Fibroblast of pulmonary artery (primary cell): ENCODE results near the gene DNM2.
"Not testable (repeated sequence)": the region's sequence is repeated elsewhere in the genome, so short reads cannot be mapped to it uniquely, and the experiment has no call there.

Experiments
- DNase-seq: peaks from one replicate; pipeline ENCODE4 v3.0.0-alpha.2; 2010; ENCODE audit warnings: low read depth
- H3K4me3 ChIP-seq: replicated peaks from 2 replicates; pipeline ENCODE4 v1.5.1; 2011; ENCODE audit warnings: low read depth, mild to moderate bottlenecking, control low read depth, low read length, moderate library complexity
- CTCF ChIP-seq: IDR thresholded peaks from 2 replicates; pipeline ENCODE4 v1.5.1; 2011; ENCODE audit warnings: mild to moderate bottlenecking, control low read depth, low read length, inconsistent platforms; ENCODE audit errors: missing control alignments

Gene DNM2

DNA sequence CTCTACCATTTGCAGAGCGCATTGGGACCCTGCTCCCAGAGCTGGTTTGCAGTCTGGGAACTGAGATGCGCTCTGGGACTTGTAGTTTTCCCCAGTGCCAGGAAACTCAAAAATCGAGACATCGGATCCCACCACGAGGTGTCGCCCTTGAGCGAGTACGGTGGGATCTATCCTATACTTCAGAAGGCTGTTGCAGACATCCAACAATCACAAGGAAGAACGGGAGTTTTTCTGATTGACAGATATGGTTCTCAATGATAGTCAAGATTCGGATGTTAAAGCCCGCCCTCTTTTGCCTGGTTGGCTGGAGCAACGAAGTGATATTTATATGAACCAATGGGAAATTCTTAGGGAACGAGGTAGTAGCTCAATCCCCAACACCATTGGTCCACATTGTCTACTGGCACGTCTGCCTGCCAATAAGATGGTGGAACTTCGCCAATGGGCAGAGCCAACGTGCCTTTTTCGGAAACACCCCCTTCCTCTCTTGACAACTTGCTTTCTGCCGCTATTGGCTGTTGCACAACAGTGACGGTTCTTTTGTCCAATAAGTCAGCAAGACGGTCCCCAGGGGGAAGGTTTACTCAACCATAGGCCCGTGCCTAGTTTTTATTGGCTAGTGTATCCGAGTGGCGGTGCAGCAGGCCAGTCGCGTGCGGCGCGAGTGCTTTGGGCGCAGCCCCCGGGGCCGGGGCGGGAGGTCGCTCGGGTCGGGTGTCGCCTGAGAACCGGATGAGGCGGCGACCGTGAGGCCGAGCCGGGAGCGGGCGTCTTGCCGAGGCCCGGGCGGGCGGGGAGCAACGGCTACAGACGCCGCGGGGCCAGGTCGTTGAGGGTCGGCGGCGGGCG, at the start of gene DNM2:
DNM2 (plus strand) TSS at position 724 of the 849 bp plus-strand sequence. CDS start 164 bp downstream, outside the sequence.
- peak; percentile 83 for TF ChIP-seq CTCF
- peak; percentile 100 for DNase-seq
- peak within 1 kb of the TSS; percentile 87 for H3K4me3 ChIP-seq

DNA sequence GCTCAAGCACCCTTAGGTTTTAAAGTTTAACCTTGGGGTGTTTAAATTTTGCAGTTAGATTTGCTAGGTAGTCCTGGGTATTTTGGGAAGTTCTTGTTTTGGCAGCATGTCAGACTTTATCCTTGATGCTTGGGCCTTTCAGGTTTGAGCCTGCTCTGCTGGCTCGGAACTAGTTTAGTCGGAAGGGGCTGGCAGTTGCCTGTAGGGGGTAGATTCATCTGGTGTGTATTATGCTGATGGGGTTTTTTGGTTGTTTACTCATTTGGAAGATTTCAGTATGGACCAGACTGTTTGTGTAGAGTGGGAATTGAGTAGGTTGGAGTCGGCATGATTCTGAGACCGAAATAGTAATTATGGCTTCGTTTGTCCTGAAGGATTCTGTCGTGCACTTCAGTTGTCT, 48.6 kb upstream of the DNM2 start:
- DNase-seq, result no peak
- no peak overlapping the region for H3K4me3 ChIP-seq
- TF ChIP-seq CTCF, result no peak

DNA sequence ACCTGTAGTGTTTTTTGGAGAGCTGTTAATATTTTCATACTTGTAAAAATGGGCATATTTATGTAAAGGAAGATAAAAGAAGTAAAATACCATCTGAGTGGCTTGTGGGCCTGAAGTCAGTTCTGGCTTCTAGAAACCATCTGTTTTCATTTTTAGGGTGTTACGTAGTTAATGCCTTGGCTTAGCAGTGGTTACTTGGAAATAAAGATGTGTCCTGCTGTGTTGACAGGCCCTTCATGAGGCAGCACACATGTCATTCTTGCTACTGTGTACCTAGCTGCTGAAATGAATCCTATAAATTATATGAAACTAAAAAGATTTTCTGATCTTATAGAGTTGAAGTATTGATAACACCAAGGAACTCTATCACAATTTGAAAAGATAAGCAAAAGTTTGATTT, 47.7 kb upstream of the DNM2 start:
- no peak overlapping the region for H3K4me3 ChIP-seq
- no peak for TF ChIP-seq CTCF
- no peak for DNase-seq

DNA sequence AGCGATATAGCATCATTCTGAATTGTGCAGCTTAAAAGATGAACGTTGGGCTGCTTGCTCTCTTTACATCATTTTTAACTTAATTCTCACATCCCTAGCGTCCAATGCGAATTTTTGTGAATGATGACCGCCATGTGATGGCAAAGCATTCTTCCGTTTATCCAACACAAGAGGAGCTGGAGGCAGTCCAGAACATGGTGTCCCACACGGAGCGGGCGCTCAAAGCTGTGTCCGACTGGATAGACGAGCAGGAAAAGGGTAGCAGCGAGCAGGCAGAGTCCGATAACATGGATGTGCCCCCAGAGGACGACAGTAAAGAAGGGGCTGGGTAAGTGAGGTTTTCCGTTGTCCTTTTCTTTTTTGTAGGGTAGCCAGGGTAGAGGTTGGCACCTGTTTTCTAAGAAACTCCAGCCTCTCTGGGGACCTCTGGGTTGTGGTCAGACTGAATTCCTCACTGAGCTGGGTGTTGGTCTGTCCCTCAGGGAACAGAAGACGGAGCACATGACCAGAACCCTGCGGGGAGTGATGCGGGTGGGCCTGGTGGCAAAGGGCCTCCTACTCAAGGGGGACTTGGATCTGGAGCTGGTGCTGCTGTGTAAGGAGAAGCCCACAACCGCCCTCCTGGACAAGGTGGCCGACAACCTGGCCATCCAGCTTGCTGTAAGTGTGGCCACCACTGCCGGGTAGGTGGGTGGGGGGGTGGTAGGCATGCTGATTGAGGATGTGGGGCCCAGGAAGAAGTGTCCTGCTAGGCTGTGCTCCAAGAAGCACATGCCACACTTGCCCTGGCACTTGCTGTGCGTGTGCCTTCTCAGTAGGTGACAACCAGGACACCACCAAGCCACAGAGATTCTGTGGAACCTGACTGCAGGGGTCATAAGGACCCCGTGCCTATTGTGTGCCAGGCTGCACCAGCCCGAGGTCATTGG, 46.7 kb upstream of the DNM2 start:
- no peak for TF ChIP-seq CTCF
- no peak overlapping the region for H3K4me3 ChIP-seq
- no peak for DNase-seq

DNA sequence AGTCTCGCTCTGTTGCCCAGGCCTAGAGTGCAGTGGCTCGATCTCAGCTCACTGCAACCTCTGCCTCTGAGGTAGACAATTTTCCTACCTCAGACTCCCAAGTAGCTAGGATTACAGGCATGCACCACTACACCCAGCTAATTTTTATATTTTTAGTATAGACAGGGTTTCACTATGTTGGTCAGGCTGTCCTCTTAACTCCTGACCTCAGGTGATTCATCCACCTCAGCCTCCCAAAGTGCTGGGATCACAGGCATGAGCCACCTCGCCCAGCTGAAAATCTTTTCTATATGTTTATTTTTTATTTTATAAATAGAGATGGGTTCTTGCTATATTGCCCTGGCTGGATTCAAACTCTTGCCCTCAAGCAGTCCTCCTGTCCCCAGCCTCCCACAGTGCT, 46.0 kb upstream of the DNM2 start:
- DNase-seq, result not testable (repeated sequence)

DNA sequence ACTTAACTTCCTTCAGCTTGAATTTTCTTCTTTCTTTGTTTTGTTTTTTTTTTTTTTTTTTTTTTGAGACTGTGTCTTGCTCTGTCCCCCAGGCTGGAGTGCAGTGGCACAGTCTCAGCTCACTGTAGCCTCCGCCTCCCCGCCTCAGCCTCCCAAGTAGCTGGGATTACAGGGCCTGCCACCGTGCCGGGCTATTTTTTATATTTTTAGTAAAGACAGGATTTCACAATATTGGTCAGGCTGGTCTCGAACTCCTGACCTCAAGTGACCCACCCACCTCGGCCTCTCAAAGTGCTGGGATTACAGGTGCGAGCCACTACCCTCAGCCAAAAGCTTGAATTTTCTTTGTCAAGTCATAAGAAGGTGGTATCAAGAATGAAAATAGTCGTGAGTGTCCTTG, 42.7 kb upstream of the DNM2 start:
- H3K4me3 ChIP-seq, DNase-seq: not testable (repeated sequence)

More for the DNA sequence above, 46.0 kb upstream of the DNM2 start:
- not testable (repeated sequence) for H3K4me3 ChIP-seq

DNA sequence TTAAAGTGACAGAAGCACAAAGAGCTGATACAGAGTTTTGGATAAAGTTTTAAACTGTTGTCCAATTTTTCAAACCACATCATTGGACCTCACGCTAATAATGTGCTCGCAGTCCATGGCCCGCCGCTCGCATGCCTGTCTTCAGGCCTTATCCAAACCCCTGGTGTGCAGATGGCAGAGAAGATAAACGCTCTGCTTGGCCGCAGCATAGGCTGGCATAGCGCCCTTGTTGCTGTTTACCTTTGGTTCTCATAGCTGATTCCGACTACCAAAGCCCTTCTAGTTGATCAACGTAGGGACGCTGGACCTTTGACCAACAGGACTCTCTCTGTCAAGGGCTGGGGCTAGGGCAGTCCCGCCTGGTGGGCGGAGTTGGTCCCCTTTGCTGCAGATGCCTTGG, 40.1 kb upstream of the DNM2 start:
- no peak for TF ChIP-seq CTCF
- no peak for DNase-seq
- H3K4me3 ChIP-seq, result no peak overlapping the region
